ENCODE measurements around the gene TRAP1.
A peak's percentile ranks its signal among the peaks of the same experiment; 100 is the strongest.
"Not testable (repeated sequence)": the region's sequence is repeated elsewhere in the genome, so short reads cannot be mapped to it uniquely, and the experiment has no call there.

Gene TRAP1

GRCh38 chr16:3726021-3726687 is 8.8 kb upstream of the TRAP1 start:
- Histone ChIP-seq H3K27me3 (replicated peaks; ENCODE audit: control insufficient read depth, insufficient read depth, low read length) (no peaks in the 10 kb centered on the region), H3K36me3 (ENCODE audit: control insufficient read depth, insufficient read depth, low read length, severe bottlenecking) (peaks cover 42% of the 10 kb centered on the region), H3K4me1 (ENCODE audit: control insufficient read depth, insufficient read depth, low read length) (no peaks in the 10 kb centered on the region), H3K4me3 (ENCODE audit: low read length) (no peak overlapping the region), H3K9me3 (ENCODE audit: control insufficient read depth, low read length) (no peaks in the 10 kb centered on the region), H3K9ac (ENCODE audit: low read length) (no peak overlapping the region)
- no peak for DNase-seq (ENCODE audit: low read depth)

- H3K4me3 ChIP-seq (ENCODE audit: low read length) = no peak overlapping the region
- peaks cover 33% of the 10 kb centered on the region for H3K36me3 ChIP-seq (ENCODE audit: control insufficient read depth, insufficient read depth, low read length, severe bottlenecking)
- H3K9me3 ChIP-seq (ENCODE audit: control insufficient read depth, low read length) = no peaks in the 10 kb centered on the region
- H3K4me1 ChIP-seq (ENCODE audit: control insufficient read depth, insufficient read depth, low read length) = no peaks in the 10 kb centered on the region
- no peaks in the 10 kb centered on the region for H3K27me3 ChIP-seq (replicated peaks; ENCODE audit: control insufficient read depth, insufficient read depth, low read length)
- H3K9ac ChIP-seq (ENCODE audit: low read length) = no peak overlapping the region
- DNase-seq (ENCODE audit: low read depth) = no peak
Measured at GRCh38 chr16:3725276-3725675, 8.0 kb upstream of the TRAP1 start.

GRCh38 chr16:3722508-3722907 is 5.2 kb upstream of the TRAP1 start:
- Histone ChIP-seq H3K27me3 (replicated peaks; ENCODE audit: control insufficient read depth, insufficient read depth, low read length) (no peaks in the 10 kb centered on the region), H3K4me1 (ENCODE audit: control insufficient read depth, insufficient read depth, low read length) (peaks cover 7% of the 10 kb centered on the region), H3K9ac (ENCODE audit: low read length) (no peak overlapping the region), H3K9me3 (ENCODE audit: control insufficient read depth, low read length) (no peaks in the 10 kb centered on the region), H3K36me3 (ENCODE audit: control insufficient read depth, insufficient read depth, low read length, severe bottlenecking) (peaks cover 8% of the 10 kb centered on the region), H3K4me3 (ENCODE audit: low read length) (no peak overlapping the region)
- no peak for DNase-seq (ENCODE audit: low read depth)

- Histone ChIP-seq H3K4me3 (ENCODE audit: low read length) (no peak overlapping the region), H3K9ac (ENCODE audit: low read length) (no peak overlapping the region), H3K9me3 (ENCODE audit: control insufficient read depth, low read length) (no peaks in the 10 kb centered on the region), H3K36me3 (ENCODE audit: control insufficient read depth, insufficient read depth, low read length, severe bottlenecking) (no peaks in the 10 kb centered on the region), H3K4me1 (ENCODE audit: control insufficient read depth, insufficient read depth, low read length) (peaks cover 14% of the 10 kb centered on the region), H3K27me3 (replicated peaks; ENCODE audit: control insufficient read depth, insufficient read depth, low read length) (no peaks in the 10 kb centered on the region)
- no peak for DNase-seq (ENCODE audit: low read depth)
Measured at GRCh38 chr16:3720418-3720817, 3.1 kb upstream of the TRAP1 start.

- H3K4me3 ChIP-seq (ENCODE audit: low read length) = no peak overlapping the region
- H3K9me3 ChIP-seq (ENCODE audit: control insufficient read depth, low read length) = no peaks in the 10 kb centered on the region
- no peaks in the 10 kb centered on the region for H3K27me3 ChIP-seq (replicated peaks; ENCODE audit: control insufficient read depth, insufficient read depth, low read length)
- H3K4me1 ChIP-seq (ENCODE audit: control insufficient read depth, insufficient read depth, low read length) = peaks cover 14% of the 10 kb centered on the region
- no peak for DNase-seq (ENCODE audit: low read depth)
- no peak overlapping the region for H3K9ac ChIP-seq (ENCODE audit: low read length)
- H3K36me3 ChIP-seq (ENCODE audit: control insufficient read depth, insufficient read depth, low read length, severe bottlenecking) = no peaks in the 10 kb centered on the region
Measured at GRCh38 chr16:3718628-3719027, 1.3 kb upstream of the TRAP1 start.

- Histone ChIP-seq H3K4me1 (ENCODE audit: control insufficient read depth, insufficient read depth, low read length) (peaks cover 14% of the 10 kb centered on the region), H3K27me3 (replicated peaks; ENCODE audit: control insufficient read depth, insufficient read depth, low read length) (no peaks in the 10 kb centered on the region), H3K36me3 (ENCODE audit: control insufficient read depth, insufficient read depth, low read length, severe bottlenecking) (peaks cover 5% of the 10 kb centered on the region), H3K9ac (ENCODE audit: low read length) (peak overlapping the region; percentile 93), H3K4me3 (ENCODE audit: low read length) (peak overlapping the region; percentile 84), H3K9me3 (ENCODE audit: control insufficient read depth, low read length) (no peaks in the 10 kb centered on the region)
- DNase-seq (ENCODE audit: low read depth) = no peak
Measured at GRCh38 chr16:3718019-3718391, 681 bp upstream of the TRAP1 start.

- Histone ChIP-seq H3K27me3 (replicated peaks; ENCODE audit: control insufficient read depth, insufficient read depth, low read length) (no peaks in the 10 kb centered on the region), H3K9ac (ENCODE audit: low read length) (peak overlapping the region; percentile 93), H3K4me3 (ENCODE audit: low read length) (peak overlapping the region; percentile 84), H3K4me1 (ENCODE audit: control insufficient read depth, insufficient read depth, low read length) (peaks cover 14% of the 10 kb centered on the region), H3K36me3 (ENCODE audit: control insufficient read depth, insufficient read depth, low read length, severe bottlenecking) (peaks cover 5% of the 10 kb centered on the region), H3K9me3 (ENCODE audit: control insufficient read depth, low read length) (no peaks in the 10 kb centered on the region)
- DNase-seq (ENCODE audit: low read depth) = peak; percentile 50
Measured at GRCh38 chr16:3716831-3717234, 491 bp downstream of the TRAP1 start.

- no peak overlapping the region for H3K9ac ChIP-seq (ENCODE audit: low read length)
- no peak overlapping the region for H3K4me3 ChIP-seq (ENCODE audit: low read length)
- peaks cover 14% of the 10 kb centered on the region for H3K4me1 ChIP-seq (ENCODE audit: control insufficient read depth, insufficient read depth, low read length)
- H3K9me3 ChIP-seq (ENCODE audit: control insufficient read depth, low read length) = no peaks in the 10 kb centered on the region
- H3K36me3 ChIP-seq (ENCODE audit: control insufficient read depth, insufficient read depth, low read length, severe bottlenecking) = peaks cover 5% of the 10 kb centered on the region
- DNase-seq (ENCODE audit: low read depth) = no peak
- no peaks in the 10 kb centered on the region for H3K27me3 ChIP-seq (replicated peaks; ENCODE audit: control insufficient read depth, insufficient read depth, low read length)
Measured at GRCh38 chr16:3715430-3715829, 1.9 kb downstream of the TRAP1 start.

GRCh38 chr16:3714378-3714777 is 2.9 kb downstream of the TRAP1 start:
- not testable (repeated sequence) for H3K9ac ChIP-seq (ENCODE audit: low read length); H3K9me3 ChIP-seq (ENCODE audit: control insufficient read depth, low read length); DNase-seq (ENCODE audit: low read depth); H3K27me3 ChIP-seq (replicated peaks; ENCODE audit: control insufficient read depth, insufficient read depth, low read length); H3K4me3 ChIP-seq (ENCODE audit: low read length); H3K36me3 ChIP-seq (ENCODE audit: control insufficient read depth, insufficient read depth, low read length, severe bottlenecking)
- peaks cover 14% of the 10 kb centered on the region for H3K4me1 ChIP-seq (ENCODE audit: control insufficient read depth, insufficient read depth, low read length)

GRCh38 chr16:3713587-3714242 is 3.6 kb downstream of the TRAP1 start:
- H3K36me3 ChIP-seq (ENCODE audit: control insufficient read depth, insufficient read depth, low read length, severe bottlenecking) = peaks cover 9% of the 10 kb centered on the region

GRCh38 chr16:3712861-3713372 is 4.4 kb downstream of the TRAP1 start:
- Histone ChIP-seq H3K36me3 (ENCODE audit: control insufficient read depth, insufficient read depth, low read length, severe bottlenecking) (peaks cover 9% of the 10 kb centered on the region), H3K9me3 (ENCODE audit: control insufficient read depth, low read length) (no peaks in the 10 kb centered on the region), H3K9ac (ENCODE audit: low read length) (no peak overlapping the region), H3K4me3 (ENCODE audit: low read length) (no peak overlapping the region), H3K4me1 (ENCODE audit: control insufficient read depth, insufficient read depth, low read length) (peaks cover 11% of the 10 kb centered on the region), H3K27me3 (replicated peaks; ENCODE audit: control insufficient read depth, insufficient read depth, low read length) (no peaks in the 10 kb centered on the region)
- no peak for DNase-seq (ENCODE audit: low read depth)

More at GRCh38 chr16:3713587-3714242, 3.6 kb downstream of the TRAP1 start:
- Histone ChIP-seq H3K4me3 (ENCODE audit: low read length) (no peak overlapping the region), H3K9me3 (ENCODE audit: control insufficient read depth, low read length) (no peaks in the 10 kb centered on the region), H3K4me1 (ENCODE audit: control insufficient read depth, insufficient read depth, low read length) (peaks cover 14% of the 10 kb centered on the region), H3K27me3 (replicated peaks; ENCODE audit: control insufficient read depth, insufficient read depth, low read length) (no peaks in the 10 kb centered on the region), H3K9ac (ENCODE audit: low read length) (no peak overlapping the region)
- DNase-seq (ENCODE audit: low read depth) = no peak

Data from adipocyte (in vitro differentiated cells).